CD1c-positive myeloid dendritic cell (primary cell): ENCODE data around the gene TSEN2.
"Not testable (repeated sequence)": the region's sequence is repeated elsewhere in the genome, so short reads cannot be mapped to it uniquely, and the experiment has no call there.

Source experiments
- DNase-seq: peaks from one replicate; pipeline ENCODE4 v3.0.0-alpha.2; 2016; ENCODE audit errors: extremely low spot score

Gene TSEN2

GRCh38 chr3:12484198-12484982 is at the start of gene TSEN2:
Gene TSEN2 (plus strand): TSS chr3:12484480. CDS start chr3:12489801, 5,321 bp downstream.
- peak; percentile 99 for DNase-seq

DNA sequence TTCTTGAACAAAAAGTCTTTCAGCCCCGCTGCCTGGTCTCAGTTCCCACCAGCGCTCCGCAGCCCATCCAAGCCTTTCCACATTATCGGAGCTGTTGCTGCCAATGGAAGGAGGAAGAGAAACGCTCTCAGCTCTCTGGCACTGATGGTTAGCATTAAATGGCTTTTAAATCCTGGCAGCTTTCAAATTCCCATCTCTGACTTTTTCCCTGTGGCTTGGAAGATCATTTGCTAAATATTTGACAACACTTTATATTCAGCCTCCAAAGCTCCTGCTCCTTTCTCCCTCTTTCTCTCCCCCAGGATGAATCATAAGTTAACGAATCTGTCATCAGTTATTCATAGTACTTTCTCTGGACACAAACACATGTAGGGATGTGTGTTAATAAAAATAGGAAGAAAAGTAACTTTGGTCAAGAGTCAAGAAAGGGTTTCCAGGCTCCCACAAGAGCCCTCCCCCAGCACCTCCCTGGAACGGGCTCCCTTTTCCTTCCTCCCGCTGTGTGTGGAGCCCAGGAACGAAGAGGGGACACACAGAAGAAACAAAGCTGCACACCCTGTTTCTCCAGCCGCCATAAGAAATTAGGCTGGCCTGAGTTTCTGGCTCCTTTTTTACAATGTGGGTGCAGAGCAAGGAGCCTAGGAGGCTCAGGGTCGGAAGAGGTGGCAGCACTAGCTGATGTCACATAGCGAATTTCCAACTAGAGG is 47.6 kb upstream of the TSEN2 start:
- no peak for DNase-seq

- DNase-seq: no peak
Measured at GRCh38 chr3:12437221-12437605, 47.1 kb upstream of the TSEN2 start.

DNA sequence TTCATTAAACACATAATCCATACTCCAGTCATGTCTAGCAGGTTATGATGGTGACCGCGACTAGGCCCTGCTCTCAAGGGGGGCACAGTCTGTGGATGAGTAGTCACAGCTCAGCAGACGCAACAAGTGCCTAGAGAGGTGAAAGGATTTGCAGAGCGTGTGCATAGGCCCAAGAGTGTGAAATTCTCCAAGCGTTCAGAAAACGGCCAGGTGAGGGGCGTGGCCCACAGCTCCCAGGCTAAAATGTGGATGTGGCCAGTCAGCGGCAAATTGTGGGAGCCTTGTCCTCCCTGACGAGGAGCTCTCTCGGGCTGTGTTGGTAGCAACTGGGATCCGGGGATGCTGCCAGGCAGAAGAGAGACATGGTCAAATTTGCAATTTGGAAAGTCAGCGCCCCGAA is 46.4 kb upstream of the TSEN2 start:
- no peak for DNase-seq

GRCh38 chr3:12438318-12438717 is 46.0 kb upstream of the TSEN2 start:
- DNase-seq: no peak

GRCh38 chr3:12439161-12439940 is 44.9 kb upstream of the TSEN2 start:
- no peak for DNase-seq

GRCh38 chr3:12440927-12441714 is 43.2 kb upstream of the TSEN2 start:
- DNase-seq: no peak

GRCh38 chr3:12442654-12443501 is 41.4 kb upstream of the TSEN2 start:
- no peak for DNase-seq

GRCh38 chr3:12443781-12444522 is 40.3 kb upstream of the TSEN2 start:
- DNase-seq: no peak

DNA sequence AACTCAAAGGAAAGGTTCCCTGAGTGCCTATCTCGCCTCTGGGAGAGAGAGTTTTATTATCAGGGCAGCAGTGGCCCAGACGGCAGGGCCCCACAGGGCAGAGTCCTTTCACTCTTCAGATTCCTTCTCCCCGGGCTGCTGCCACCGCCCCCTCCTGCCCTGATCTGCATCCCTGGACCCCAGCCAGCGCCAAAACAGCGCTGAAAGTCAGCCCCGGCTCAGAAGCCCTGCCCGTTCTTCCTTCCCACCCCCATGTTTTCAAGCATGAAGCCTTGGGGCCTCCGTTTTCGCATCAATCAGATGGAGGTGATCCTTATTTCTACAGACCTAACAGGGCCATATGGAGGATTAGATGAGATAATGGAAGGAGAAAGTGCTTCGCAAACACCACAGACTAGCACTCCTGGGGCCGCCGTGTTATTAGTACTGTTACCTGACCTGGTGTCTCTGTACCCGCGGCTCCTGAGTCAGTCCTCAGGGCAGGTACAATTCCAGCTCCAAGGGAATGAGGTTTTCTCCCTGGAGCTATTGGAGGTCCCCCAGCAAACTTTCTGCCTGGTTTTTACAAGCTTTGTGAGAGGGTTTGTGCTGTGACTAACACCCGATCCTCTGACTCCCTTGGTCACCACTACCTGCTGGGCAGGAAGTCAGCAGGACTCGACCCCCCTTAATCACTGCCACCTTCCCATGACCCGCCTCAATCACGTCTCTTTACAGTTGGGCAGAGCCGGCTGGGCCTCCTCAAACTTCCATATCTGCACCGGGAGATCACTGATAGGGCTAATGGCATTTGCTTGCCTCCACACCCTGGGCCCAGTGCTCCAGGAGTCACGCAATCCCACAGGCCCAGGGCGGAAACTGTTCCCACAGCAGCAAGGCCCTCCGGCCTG is 39.5 kb upstream of the TSEN2 start:
- DNase-seq: no peak

GRCh38 chr3:12445523-12446240 is 38.6 kb upstream of the TSEN2 start:
- DNase-seq: no peak

GRCh38 chr3:12446298-12446697 is 38.0 kb upstream of the TSEN2 start:
- no peak for DNase-seq

- no peak for DNase-seq
Measured at GRCh38 chr3:12447075-12447474, 37.2 kb upstream of the TSEN2 start.

DNA sequence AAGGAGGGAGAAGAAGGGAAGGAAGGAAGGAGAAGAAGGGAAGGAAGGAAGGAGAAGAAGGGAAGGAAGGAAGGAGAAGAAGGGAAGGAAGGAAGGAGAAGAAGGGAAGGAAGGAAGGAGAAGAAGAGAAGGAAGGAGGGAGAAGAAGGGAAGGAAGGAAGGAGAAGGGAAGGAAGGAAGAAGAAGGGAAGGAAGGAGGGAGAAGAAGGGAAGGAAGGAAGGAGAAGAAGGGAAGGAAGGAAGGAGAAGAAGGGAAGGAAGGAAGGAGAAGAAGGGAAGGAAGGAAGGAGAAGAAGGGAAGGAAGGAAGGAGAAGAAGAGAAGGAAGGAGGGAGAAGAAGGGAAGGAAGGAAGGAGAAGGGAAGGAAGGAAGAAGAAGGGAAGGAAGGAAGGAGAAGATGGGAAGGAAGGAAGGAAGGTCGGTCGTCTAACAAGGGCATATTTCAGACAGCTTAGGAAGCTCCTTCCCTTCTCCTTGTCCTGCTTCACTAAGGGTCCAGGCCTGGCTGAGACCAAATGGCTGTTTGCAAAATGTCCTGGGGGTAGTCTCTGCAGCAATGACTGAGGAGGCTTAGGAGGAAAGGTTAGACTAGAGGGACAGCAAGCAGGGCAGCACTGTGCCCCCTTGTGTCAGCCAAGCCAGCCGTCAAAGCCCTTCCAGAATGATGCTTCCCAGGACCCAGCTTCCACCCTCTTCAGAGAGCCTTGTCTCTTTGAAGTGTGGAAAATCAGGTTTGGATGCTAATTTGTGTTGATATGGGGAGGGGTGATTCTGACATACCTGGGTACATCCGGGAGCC is 35.7 kb upstream of the TSEN2 start:
- DNase-seq: not testable (repeated sequence)

DNA sequence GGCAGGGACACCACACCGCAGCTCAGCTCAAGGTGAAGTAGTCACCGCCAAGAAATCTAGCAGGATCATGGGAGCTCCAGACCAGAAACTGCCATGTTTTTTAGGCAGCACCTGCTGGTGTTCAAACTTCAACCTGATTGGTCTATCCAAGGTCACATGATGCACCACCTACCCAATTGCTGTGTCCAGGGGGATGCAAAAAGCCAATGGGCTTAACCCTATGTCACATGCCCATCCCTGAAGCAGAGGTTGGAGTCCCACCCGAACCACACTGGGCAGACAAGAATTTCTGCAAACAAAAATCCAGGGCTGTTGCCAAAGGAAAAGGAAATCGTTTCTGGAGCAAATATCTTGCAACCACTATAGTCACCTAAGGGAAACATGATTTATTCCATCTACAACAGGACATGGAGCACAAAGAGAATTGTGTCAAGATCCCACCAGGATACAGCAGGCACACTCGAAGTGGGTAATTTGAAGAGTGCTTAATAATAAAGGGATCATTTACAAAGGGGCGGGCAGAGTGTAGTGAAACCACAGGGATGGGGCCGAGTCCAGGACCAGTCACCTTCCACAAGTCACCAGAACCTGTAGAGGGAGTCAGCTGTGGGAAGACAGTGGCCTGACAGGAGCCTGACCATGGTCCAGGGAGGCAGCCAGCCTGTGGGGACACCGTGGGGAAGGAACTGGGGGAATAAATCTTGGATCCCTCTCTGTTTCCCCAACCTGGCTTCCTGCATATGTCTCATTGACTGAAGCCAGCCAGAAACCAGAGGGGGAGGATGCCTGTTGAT is 34.2 kb upstream of the TSEN2 start:
- DNase-seq: no peak

- DNase-seq: peak; percentile 7
Measured at GRCh38 chr3:12451481-12451880, 32.8 kb upstream of the TSEN2 start.

- DNase-seq: no peak
Measured at GRCh38 chr3:12451960-12452359, 32.3 kb upstream of the TSEN2 start.
